ENCODE measurements around the gene ANTKMT.

ANTKMT gene

GRCh38 chr16:720990-721764, at the start of gene ANTKMT:
Gene ANTKMT (plus strand): TSS chr16:721146. CDS start chr16:721275, 129 bp downstream.
- peak; percentile 54 for DNase-seq (ENCODE audit: low read depth)

DNA sequence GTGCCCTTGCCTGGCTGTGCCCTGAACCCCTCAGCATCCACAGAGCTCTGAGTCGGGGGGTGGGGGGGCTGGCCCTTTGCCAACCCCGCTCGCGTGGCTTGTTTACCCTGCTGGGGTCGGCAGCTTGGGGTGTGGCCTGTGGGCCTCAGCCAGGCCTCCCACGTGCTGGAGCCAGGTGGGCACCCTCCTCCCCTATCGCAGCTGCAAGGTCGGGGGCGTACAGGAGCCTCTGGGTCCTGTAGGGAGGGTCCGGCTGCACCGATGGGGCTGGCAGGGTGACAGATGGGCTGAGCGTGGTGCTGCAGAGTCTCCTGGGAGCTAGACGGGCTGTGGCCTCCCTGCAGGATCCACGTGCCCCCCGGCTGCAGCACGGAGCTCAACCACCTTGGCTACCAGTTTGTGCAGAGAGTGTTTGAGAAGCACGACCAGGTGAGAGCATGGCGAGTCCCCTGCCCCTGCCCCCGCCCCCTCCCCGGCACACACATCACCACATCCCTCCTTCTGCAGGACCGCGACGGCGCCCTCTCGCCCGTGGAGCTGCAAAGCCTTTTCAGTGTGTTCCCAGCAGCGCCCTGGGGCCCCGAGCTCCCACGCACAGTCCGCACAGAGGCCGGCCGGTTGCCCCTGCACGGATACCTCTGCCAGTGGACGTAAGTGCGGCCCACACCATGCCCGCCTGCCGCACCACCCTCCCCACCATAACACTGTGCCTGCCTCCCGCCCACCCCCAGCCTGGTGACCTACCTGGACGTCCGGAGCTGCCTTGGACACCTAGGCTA, 49.4 kb upstream of the ANTKMT start:
- DNase-seq (ENCODE audit: low read depth) = no peak

DNA sequence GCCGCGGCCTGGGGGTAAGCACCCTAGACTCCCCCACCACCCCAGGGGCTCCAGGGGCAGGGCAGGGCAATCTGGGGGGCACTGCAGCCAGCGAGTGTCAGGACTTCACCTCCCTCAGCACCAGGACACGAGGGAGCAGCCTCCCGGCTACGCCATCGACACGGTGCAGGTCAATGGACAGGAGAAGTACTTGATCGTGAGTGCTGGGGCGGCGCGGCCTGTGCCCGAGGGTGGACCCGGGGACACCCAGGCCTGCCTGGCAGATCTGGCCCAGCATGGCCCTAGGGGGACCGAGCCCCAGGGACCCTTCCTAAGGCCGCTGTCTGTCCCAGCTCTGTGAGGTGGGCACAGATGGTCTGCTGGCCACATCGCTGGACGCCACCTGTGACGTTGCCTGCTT, 48.6 kb upstream of the ANTKMT start:
- no peak for DNase-seq (ENCODE audit: low read depth)

DNA sequence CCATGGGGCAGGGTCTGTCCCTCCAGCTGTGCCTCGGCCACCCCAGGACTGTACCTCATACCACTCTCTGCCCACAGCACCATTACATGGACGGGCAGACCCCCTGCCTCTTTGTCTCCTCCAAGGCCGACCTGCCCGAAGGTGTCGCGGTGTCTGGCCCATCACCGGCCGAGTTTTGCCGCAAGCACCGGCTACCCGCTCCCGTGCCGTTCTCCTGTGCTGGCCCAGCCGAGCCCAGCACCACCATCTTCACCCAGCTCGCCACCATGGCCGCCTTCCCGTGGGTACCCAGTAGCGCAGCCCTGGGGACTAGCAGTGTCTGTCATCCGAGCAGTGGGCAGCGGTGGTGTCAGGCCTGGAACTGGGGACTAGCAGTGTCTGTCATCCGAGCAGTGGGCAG, 48.1 kb upstream of the ANTKMT start:
- DNase-seq (ENCODE audit: low read depth) = no peak

DNA sequence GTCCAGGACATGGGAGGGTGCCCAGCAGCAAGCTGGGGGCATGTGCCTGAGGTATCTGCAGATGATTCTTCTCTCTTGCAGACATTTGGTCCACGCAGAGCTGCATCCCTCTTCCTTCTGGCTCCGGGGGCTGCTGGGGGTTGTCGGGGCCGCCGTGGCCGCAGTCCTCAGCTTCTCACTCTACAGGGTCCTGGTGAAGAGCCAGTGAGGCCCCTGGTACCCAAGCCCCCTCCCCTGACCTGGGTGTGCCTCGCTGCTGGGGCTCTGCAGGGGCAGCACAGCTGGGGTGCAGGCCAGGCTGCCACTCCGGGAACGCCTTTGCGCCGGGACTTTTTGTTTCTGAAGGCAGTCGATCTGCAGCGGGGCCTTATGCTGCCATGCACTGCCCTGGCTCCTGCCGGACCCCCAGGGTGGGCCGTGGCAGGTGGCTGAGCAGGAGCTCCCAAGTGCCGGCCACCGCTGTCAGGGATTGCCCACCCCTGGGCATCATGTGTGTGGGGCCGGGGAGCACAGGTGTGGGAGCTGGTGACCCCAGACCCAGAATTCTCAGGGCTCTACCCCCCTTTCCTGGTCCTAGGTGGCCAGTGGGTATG, 47.5 kb upstream of the ANTKMT start:
- no peak for DNase-seq (ENCODE audit: low read depth)

DNA sequence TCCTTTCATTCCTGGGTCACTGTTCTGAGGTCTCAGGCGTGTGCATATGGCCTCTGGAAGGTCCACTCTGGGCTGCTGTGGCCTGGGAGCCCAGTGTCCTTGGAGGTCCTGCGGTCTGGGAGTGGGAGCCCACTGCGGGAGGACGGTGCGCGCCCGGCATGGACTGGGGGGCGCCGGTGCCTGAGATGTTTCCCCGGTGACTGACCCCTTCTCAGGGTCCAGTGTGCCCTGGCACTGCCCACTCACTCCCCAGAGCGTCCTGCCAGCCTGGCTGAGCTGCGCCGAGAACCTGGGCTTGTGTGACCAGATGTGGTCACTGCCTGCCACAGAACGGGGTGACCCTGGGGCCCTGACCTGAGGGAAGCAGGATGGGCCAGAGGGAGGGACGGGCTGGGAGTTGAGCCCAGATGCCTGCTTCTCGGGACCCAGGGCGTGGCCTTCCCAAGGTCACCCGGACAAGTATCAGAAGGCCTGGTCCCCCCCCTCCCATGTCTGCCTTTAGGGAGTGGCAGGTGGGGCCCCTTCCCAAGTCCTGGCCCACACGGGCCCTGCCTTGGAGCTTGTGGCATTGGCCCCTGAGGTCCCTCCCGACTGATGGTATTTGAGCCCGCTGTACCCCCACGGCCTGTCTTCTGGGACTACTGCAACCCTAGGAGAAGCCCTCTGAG, 46.6 kb upstream of the ANTKMT start:
- no peak for DNase-seq (ENCODE audit: low read depth)

GRCh38 chr16:674968-675883, 45.7 kb upstream of the ANTKMT start, which contains the start of gene RHBDL1:
Gene RHBDL1 (plus strand): TSS chr16:675671. CDS start chr16:675791, 120 bp downstream.
- DNase-seq (ENCODE audit: low read depth) = no peak

DNA sequence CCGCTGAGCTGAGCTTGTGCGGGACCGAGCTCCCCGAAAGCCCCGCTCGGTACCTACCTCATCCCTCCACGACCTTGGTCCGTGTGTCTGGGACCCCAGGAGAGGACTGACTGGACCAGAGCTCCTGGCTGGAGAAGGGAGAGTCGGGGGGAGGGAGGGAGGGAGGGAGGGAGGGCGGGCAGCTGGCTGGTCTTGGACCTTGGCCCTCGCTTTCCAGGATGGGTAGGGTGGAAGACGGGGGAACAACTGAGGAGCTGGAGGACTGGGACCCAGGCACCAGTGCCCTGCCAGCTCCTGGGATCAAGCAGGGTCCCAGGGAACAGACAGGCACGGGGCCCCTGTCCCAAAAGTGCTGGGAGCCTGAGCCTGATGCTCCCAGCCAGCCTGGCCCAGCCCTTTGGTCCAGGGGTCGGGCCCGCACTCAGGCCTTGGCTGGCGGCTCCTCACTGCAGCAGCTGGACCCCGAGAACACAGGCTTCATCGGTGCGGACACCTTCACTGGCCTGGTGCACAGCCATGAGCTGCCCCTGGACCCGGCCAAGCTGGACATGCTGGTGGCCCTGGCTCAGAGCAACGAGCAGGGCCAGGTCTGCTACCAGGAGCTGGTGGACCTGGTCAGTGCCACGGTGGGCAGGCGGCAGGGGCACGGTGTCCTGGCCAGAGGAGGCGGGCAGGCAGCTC, 44.9 kb upstream of the ANTKMT start:
- no peak for DNase-seq (ENCODE audit: low read depth)

GRCh38 chr16:676565-676902, 44.4 kb upstream of the ANTKMT start:
- no peak for DNase-seq (ENCODE audit: low read depth)

GRCh38 chr16:676913-677312, 44.0 kb upstream of the ANTKMT start:
- DNase-seq (ENCODE audit: low read depth) = no peak

GRCh38 chr16:677316-678190, 43.4 kb upstream of the ANTKMT start:
- no peak for DNase-seq (ENCODE audit: low read depth)

GRCh38 chr16:678209-678857, 42.6 kb upstream of the ANTKMT start:
- DNase-seq (ENCODE audit: low read depth) = no peak

GRCh38 chr16:678858-679813, 41.8 kb upstream of the ANTKMT start:
- DNase-seq (ENCODE audit: low read depth) = no peak

- DNase-seq (ENCODE audit: low read depth) = peak; percentile 56
Observed at GRCh38 chr16:679814-680624, 40.9 kb upstream of the ANTKMT start, which contains the start of gene STUB1. Gene STUB1 (plus strand): TSS chr16:680410. CDS start chr16:680526, 116 bp downstream.

DNA sequence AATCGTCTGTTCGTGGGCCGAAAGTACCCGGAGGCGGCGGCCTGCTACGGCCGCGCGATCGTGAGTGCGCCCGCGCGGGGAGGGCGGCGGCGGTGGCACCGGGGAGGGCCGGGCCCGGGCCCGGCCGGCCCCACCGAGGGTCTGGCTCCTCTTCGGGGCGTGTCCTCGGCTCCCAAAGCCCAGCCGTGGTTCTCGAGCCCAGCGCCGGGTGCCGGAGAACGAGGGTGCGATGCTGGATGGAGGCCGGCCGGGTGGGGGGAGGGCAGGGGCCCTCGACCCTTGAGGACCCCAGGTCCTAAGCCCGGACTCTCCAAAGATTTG, 40.4 kb upstream of the ANTKMT start:
- DNase-seq (ENCODE audit: low read depth) = no peak

DNA sequence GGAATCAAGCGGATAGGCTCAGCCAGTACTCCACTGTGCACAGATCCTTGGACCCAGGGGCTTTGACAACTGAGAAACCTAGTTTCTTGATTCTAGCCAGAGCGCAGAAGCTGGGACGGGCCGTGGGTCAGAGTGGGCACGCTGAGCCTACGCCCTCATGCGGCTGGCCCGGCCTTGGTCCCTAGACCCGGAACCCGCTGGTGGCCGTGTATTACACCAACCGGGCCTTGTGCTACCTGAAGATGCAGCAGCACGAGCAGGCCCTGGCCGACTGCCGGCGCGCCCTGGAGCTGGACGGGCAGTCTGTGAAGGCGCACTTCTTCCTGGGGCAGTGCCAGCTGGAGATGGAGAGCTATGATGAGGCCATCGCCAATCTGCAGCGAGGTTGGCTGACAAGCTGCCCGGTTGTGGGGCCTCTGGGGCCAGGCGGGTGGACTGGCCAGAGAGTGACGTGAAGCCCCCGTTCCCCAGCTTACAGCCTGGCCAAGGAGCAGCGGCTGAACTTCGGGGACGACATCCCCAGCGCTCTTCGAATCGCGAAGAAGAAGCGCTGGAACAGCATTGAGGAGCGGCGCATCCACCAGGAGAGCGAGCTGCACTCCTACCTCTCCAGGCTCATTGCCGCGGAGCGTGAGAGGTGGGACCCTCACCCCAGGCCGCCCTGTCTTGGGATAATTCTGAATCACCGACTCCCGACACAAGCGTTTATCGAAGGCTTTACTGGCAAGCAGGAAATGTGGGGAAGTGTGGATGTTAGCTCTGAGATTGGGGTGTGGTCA, 39.8 kb upstream of the ANTKMT start:
- no peak for DNase-seq (ENCODE audit: low read depth)
